Measurements from ENCODE around the gene CST2. TPM values are rescaled to one million over a fixed set of nuclear protein-coding genes. Genes with fewer than 3 reads are reported as not detected.
"Not testable (repeated sequence)": the region's sequence is repeated elsewhere in the genome, so short reads cannot be mapped to it uniquely, and the experiment has no call there.

CST2 gene
- total RNA-seq, 1 donor from 2014 or later = not detected

GRCh38 chr20:23870461-23870860 is 43.9 kb upstream of the CST2 start:
- H3K27me3 ChIP-seq (ENCODE audit: control insufficient read depth, insufficient read depth, low read length) = no peaks in the 10 kb centered on the region
- no peak for DNase-seq (ENCODE audit: low read depth)
- TF ChIP-seq CTCF (IDR thresholded peaks at IDR 0.05; ENCODE audit: insufficient read depth, low read length, severe bottlenecking) = no peak
- no peak overlapping the region for H3K4me3 ChIP-seq (ENCODE audit: low read depth, low read length)
- FAIRE-seq = no peak
- no peaks in the 10 kb centered on the region for H3K36me3 ChIP-seq (ENCODE audit: control insufficient read depth, insufficient read depth, low read length)

DNA sequence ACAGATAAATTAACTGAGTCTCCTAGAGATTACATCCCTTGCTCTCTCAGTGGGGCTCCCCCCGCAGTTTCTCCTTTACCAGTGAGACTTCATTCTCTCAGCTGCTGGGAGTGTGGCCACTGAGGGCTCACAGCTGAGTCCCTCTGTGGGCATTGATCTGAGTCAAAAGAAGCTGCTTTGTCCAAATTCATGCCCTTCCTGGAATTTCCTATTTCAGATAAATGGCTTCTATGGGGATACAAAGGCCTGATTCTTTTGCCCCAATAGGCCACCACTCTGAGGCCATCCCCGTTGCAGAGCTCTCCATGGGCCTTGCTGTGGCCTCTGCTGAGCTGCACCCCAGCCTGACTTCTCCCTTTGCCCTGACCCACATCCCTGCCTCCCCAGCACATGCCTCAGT is 43.0 kb upstream of the CST2 start:
- DNase-seq (ENCODE audit: low read depth) (no peak), FAIRE-seq (no peak)
- no peaks in the 10 kb centered on the region for H3K27me3 ChIP-seq (ENCODE audit: control insufficient read depth, insufficient read depth, low read length)
- no peak for TF ChIP-seq CTCF (IDR thresholded peaks at IDR 0.05; ENCODE audit: insufficient read depth, low read length, severe bottlenecking)
- no peaks in the 10 kb centered on the region for H3K36me3 ChIP-seq (ENCODE audit: control insufficient read depth, insufficient read depth, low read length)
- H3K4me3 ChIP-seq (ENCODE audit: low read depth, low read length) = no peak overlapping the region

DNA sequence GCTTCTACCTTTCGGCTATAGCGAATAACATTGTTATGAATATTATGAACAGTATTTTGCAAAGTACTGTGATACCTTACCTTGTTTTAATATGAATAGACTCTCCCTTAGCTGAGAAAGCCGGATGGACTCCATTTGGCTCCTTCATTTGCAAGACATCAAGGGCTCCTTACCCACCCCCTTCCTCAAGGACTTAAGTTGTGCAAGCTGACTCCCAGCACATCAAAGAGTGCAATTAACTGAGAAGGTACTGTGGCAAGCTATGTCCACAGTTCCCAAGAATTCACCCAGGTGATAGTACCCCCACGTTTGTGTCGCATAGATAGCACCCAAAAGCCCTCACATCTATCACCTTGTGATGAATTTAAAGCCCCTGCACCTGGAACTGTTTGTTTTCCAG is 41.8 kb upstream of the CST2 start:
- Histone ChIP-seq H3K36me3 (ENCODE audit: control insufficient read depth, insufficient read depth, low read length) (no peaks in the 10 kb centered on the region), H3K27me3 (ENCODE audit: control insufficient read depth, insufficient read depth, low read length) (no peaks in the 10 kb centered on the region), H3K4me3 (ENCODE audit: low read depth, low read length) (no peak overlapping the region)
- DNase-seq (ENCODE audit: low read depth) = no peak
- TF ChIP-seq CTCF (IDR thresholded peaks at IDR 0.05; ENCODE audit: insufficient read depth, low read length, severe bottlenecking) = no peak
- FAIRE-seq = no peak

DNA sequence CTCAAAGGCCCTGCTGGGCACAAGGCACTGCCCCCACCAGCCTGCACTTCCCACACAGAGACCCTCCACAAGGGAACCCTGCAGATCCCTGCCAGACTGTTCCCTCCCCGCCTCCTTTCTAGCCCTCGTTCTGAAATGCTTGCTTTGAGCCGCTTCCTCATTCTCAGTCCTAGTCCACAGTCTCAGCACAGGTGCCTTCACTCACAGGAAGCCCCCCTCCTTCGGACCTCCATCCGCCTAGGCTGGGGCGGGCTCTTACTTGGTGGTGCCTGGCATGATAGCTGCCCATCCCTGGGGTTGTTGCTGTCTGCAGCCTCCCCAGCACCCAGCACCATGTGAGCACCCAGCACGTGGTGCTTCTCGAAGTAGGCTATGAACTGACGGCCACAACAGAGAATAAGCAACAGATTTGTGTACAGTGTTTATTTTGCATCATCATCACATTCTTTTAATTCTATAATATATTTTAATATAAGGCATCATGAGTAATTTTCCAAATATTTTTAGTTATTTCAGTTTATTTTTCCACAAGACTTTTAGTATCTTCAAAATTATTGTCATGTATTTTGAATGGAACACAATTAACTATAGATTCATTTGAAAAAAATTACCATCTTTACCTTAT is 40.7 kb upstream of the CST2 start:
- FAIRE-seq (no peak), DNase-seq (ENCODE audit: low read depth) (no peak)
- no peaks in the 10 kb centered on the region for H3K36me3 ChIP-seq (ENCODE audit: control insufficient read depth, insufficient read depth, low read length)
- TF ChIP-seq CTCF (IDR thresholded peaks at IDR 0.05; ENCODE audit: insufficient read depth, low read length, severe bottlenecking) = no peak
- no peak overlapping the region for H3K4me3 ChIP-seq (ENCODE audit: low read depth, low read length)
- H3K27me3 ChIP-seq (ENCODE audit: control insufficient read depth, insufficient read depth, low read length) = no peaks in the 10 kb centered on the region

DNA sequence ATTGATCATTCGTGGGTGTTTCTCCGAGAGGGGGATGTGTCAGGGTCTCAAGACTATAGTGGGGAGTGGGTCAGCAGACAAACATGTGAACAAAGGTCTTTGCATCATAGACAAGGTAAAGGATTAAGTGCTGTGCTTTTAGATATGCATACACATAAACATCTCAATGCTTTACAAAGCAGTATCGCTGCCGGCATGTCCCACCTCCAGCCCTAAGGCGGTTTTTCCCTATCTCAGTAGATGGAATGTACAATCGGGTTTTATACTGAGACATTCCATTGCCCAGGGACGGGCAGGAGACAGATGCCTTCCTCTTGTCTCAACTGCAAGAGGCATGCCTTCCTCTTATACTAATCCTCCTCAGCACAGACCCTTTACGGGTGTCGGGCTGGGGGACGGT is 34.2 kb upstream of the CST2 start:
- not testable (repeated sequence) for FAIRE-seq; H3K36me3 ChIP-seq (ENCODE audit: control insufficient read depth, insufficient read depth, low read length); H3K27me3 ChIP-seq (ENCODE audit: control insufficient read depth, insufficient read depth, low read length); DNase-seq (ENCODE audit: low read depth); H3K4me3 ChIP-seq (ENCODE audit: low read depth, low read length)

DNA sequence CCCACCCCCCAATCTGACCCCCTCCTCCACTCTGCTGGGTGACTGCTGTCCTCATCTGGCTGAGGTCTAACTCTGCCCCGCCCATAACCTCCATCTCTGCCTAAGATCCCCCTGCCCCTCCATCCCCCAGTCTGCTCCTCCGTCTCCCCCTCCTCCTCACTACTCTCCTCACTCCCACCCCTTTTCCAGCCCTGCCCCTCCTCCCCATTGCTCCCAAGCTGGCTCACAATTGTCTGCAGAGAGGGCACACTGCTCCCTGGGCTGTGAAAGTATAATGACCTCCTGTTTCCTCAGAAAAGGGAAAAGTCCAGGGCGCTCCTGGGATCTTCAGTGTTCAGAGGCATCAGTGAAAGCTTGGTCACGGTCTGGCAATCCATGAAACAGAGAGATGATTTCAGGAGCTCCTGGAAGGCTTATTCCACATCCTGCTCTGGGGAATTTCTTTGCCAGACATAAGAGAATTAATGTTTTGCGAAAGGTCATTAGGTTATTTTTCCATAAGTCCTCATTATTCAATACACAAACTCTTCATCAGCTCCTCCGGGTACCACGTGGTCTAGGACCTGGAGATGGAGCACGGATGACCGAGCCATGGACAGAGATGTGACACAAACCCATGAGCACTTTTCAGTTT is 31.6 kb upstream of the CST2 start:
- Histone ChIP-seq H3K4me3 (ENCODE audit: low read depth, low read length) (no peak overlapping the region), H3K36me3 (ENCODE audit: control insufficient read depth, insufficient read depth, low read length) (no peaks in the 10 kb centered on the region), H3K27me3 (ENCODE audit: control insufficient read depth, insufficient read depth, low read length) (no peaks in the 10 kb centered on the region)
- DNase-seq (ENCODE audit: low read depth) (no peak), FAIRE-seq (no peak)
- no peak for TF ChIP-seq CTCF (IDR thresholded peaks at IDR 0.05; ENCODE audit: insufficient read depth, low read length, severe bottlenecking)

Data from bronchial epithelial cell (primary cell).